ENCODE data around the gene PRR5L.

The PRR5L gene

DNA sequence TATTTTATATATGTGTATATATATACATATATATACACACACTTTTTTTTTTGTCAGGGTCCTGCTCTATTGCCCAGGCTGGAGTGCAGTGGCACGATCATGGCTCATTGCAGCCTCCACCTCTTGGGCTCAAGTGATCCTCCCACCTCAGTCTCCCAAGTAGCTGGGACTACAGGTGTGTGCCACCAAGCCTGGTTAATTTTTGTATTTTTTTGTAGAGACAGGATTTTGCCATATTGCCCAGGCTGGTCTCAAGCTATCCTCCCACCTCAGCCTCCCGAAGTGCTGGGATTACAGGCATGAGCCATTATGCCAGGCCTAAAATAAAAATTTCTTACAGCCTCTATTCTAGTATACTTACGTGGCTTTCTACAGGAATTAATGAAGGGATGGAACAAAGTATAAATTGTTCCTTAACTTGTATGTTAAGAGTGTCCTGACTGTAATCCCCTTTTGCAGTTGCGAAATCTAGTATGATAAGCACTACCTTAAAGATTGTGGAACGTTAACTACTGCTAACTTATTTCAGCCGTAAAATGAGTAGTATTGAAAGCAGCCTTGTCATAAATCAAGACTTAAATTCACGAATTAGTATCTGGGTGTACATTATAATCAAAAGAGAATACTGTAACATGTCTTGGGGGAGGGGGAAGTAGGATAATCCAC lies 211.9 kb downstream of the PRR5L start:
- H3K4me1 ChIP-seq (ENCODE audit: control insufficient read depth, insufficient read depth, low read length), result no peaks in the 10 kb centered on the region
- H3K36me3 ChIP-seq (ENCODE audit: control insufficient read depth in 2 of 2, insufficient read depth in 1 of 2, low read length in 2 of 2), result no peaks in the 10 kb centered on the region
- H3K4me3 ChIP-seq (ENCODE audit: low read depth, low read length), result no peak overlapping the region; the same call in 1 of the 2 replicates
- CTCF ChIA-PET, result interaction anchor here (0.8 to 1.9 kb wide), 5 partner anchors 10 to 241 kb away, joined by 3 to 9 read pairs (median 3); no protein-coding TSS in a partner anchor
- no peaks in the 10 kb centered on the region for H3K9me3 ChIP-seq (ENCODE audit: control insufficient read depth, insufficient read depth, low read depth, low read length)
- POLR2A ChIA-PET, result no interaction called here
- no peak overlapping the region for H3K27ac ChIP-seq (ENCODE audit: extremely low read depth, low read depth, low read length)
- TF ChIP-seq ZNF311 (tag by site-specific recombination; IDR thresholded peaks at IDR 0.05; ENCODE audit: borderline replicate concordance), result no peak
- TF ChIP-seq SP2 (tag by site-specific recombination; IDR thresholded peaks at IDR 0.05), result no peak
- no peak for TF ChIP-seq ZNF530 (tag by site-specific recombination; IDR thresholded peaks at IDR 0.05; ENCODE audit: low read depth)
- TF ChIP-seq, protein P1, sequence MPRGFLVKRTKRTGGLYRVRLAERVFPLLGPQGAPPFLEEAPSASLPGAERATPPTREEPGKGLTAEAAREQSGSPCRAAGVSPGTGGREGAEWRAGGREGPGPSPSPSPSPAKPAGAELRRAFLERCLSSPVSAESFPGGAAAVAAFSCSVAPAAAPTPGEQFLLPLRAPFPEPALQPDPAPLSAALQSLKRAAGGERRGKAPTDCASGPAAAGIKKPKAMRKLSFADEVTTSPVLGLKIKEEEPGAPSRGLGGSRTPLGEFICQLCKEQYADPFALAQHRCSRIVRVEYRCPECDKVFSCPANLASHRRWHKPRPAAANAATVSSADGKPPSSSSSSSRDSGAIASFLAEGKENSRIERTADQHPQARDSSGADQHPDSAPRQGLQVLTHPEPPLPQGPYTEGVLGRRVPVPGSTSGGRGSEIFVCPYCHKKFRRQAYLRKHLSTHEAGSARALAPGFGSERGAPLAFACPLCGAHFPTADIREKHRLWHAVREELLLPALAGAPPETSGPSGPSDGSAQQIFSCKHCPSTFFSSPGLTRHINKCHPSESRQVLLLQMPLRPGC (tag by site-specific recombination; IDR thresholded peaks at IDR 0.05), result no peak
- TF ChIP-seq, protein P2, sequence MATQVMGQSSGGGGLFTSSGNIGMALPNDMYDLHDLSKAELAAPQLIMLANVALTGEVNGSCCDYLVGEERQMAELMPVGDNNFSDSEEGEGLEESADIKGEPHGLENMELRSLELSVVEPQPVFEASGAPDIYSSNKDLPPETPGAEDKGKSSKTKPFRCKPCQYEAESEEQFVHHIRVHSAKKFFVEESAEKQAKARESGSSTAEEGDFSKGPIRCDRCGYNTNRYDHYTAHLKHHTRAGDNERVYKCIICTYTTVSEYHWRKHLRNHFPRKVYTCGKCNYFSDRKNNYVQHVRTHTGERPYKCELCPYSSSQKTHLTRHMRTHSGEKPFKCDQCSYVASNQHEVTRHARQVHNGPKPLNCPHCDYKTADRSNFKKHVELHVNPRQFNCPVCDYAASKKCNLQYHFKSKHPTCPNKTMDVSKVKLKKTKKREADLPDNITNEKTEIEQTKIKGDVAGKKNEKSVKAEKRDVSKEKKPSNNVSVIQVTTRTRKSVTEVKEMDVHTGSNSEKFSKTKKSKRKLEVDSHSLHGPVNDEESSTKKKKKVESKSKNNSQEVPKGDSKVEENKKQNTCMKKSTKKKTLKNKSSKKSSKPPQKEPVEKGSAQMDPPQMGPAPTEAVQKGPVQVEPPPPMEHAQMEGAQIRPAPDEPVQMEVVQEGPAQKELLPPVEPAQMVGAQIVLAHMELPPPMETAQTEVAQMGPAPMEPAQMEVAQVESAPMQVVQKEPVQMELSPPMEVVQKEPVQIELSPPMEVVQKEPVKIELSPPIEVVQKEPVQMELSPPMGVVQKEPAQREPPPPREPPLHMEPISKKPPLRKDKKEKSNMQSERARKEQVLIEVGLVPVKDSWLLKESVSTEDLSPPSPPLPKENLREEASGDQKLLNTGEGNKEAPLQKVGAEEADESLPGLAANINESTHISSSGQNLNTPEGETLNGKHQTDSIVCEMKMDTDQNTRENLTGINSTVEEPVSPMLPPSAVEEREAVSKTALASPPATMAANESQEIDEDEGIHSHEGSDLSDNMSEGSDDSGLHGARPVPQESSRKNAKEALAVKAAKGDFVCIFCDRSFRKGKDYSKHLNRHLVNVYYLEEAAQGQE (tag by site-specific recombination; IDR thresholded peaks at IDR 0.05), result no peak
- TF ChIP-seq, protein P3, sequence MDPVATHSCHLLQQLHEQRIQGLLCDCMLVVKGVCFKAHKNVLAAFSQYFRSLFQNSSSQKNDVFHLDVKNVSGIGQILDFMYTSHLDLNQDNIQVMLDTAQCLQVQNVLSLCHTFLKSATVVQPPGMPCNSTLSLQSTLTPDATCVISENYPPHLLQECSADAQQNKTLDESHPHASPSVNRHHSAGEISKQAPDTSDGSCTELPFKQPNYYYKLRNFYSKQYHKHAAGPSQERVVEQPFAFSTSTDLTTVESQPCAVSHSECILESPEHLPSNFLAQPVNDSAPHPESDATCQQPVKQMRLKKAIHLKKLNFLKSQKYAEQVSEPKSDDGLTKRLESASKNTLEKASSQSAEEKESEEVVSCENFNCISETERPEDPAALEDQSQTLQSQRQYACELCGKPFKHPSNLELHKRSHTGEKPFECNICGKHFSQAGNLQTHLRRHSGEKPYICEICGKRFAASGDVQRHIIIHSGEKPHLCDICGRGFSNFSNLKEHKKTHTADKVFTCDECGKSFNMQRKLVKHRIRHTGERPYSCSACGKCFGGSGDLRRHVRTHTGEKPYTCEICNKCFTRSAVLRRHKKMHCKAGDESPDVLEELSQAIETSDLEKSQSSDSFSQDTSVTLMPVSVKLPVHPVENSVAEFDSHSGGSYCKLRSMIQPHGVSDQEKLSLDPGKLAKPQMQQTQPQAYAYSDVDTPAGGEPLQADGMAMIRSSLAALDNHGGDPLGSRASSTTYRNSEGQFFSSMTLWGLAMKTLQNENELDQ (tag by site-specific recombination; IDR thresholded peaks at IDR 0.05; ENCODE audit: low read depth), result no peak
- no peak for TF ChIP-seq GLI2 (tag by site-specific recombination; IDR thresholded peaks at IDR 0.05; ENCODE audit: borderline replicate concordance, low read depth)
- no peak for TF ChIP-seq ZFP41 (tag by site-specific recombination; IDR thresholded peaks at IDR 0.05; ENCODE audit: borderline replicate concordance)
- no peak for TF ChIP-seq SP3 (tag by site-specific recombination; IDR thresholded peaks at IDR 0.05)

DNA sequence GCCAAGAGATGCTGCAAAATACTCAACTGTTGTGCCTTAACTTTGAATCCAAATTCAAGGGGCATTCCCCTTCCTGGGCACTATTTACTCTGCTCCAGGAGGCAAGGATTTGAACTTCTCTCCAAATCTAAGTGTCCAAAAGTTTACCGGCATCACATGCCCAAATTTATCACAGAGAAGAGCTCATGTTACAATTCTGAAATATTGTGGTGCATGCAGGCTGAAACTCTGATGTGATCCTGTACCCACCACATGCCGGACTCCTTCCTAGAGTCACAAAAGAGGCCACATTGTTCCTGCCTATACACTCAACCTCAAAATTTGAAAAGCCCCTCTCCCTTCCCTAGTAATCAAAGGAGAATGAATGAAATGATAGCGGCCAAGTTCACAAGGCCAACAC lies 212.7 kb downstream of the PRR5L start:
- Histone ChIP-seq H3K27ac (ENCODE audit: extremely low read depth, low read depth, low read length) (no peak overlapping the region), H3K4me3 (ENCODE audit: low read depth, low read length) (peak overlapping the region; percentile 100), H3K4me1 (ENCODE audit: control insufficient read depth, insufficient read depth, low read length) (no peaks in the 10 kb centered on the region), H3K36me3 (ENCODE audit: control insufficient read depth in 2 of 2, insufficient read depth in 1 of 2, low read length in 2 of 2) (no peaks in the 10 kb centered on the region), H3K9me3 (ENCODE audit: control insufficient read depth, insufficient read depth, low read depth, low read length) (no peaks in the 10 kb centered on the region)
- POLR2A ChIA-PET, result interaction anchor here (0.6 kb wide), 1 partner anchor 130 kb away, joined by 3 read pairs; no protein-coding TSS in a partner anchor
- CTCF ChIA-PET, result interaction anchor here (0.6 to 1.9 kb wide), 12 partner anchors 11 to 790 kb away, joined by 3 to 9 read pairs (median 3); no protein-coding TSS in a partner anchor
- TF ChIP-seq, protein P4, sequence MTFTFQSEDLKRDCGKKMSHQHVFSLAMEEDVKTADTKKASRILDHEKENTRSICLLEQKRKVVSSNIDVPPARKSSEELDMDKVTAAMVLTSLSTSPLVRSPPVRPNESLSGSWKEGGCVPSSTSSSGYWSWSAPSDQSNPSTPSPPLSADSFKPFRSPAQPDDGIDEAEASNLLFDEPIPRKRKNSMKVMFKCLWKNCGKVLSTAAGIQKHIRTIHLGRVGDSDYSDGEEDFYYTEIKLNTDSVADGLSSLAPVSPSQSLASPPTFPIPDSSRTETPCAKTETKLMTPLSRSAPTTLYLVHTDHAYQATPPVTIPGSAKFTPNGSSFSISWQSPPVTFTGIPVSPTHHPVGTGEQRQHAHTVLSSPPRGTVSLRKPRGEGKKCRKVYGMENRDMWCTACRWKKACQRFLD (tag by site-specific recombination; IDR thresholded peaks at IDR 0.05), result no peak
- TF ChIP-seq ZNF555 (tag by site-specific recombination; conservative IDR thresholded peaks at IDR 0.05), result no peak
- TF ChIP-seq ZBTB20 (tag by site-specific recombination; IDR thresholded peaks at IDR 0.05), result 0 out of 2 replicates have a peak, but pooled peaks have one; percentile 26
- no peak for TF ChIP-seq FEZF1 (tag by site-specific recombination; IDR thresholded peaks at IDR 0.05)

Data from HEK293 (cell line).